ENCODE data around the gene RAD54L.
"Not testable (repeated sequence)": the region's sequence is repeated elsewhere in the genome, so short reads cannot be mapped to it uniquely, and the experiment has no call there.

Gene RAD54L

GRCh38 chr1:46219551-46220520, 27.7 kb upstream of the RAD54L start:
- no peak overlapping the region for H3K4me3 ChIP-seq (ENCODE audit: low read length)
- H3K27me3 ChIP-seq (ENCODE audit: insufficient read depth, low read length): no peaks in the 10 kb centered on the region

GRCh38 chr1:46220808-46221207, 26.8 kb upstream of the RAD54L start:
- Histone ChIP-seq H2AFZ (ENCODE audit: low read depth, low read length) (no peak overlapping the region), H3K4me1 (ENCODE audit: insufficient read depth, low read length) (peaks cover 33% of the 10 kb centered on the region), H3K36me3 (ENCODE audit: insufficient read depth, low read length) (no peaks in the 10 kb centered on the region), H3K27me3 (ENCODE audit: insufficient read depth, low read length) (no peaks in the 10 kb centered on the region), H3K4me3 (ENCODE audit: low read length) (no peak overlapping the region), H3K9me3 (ENCODE audit: low read length) (no peaks in the 10 kb centered on the region)

More at GRCh38 chr1:46219551-46220520, 27.7 kb upstream of the RAD54L start:
- Histone ChIP-seq H3K36me3 (ENCODE audit: insufficient read depth, low read length) (no peaks in the 10 kb centered on the region), H2AFZ (ENCODE audit: low read depth, low read length) (no peak overlapping the region), H3K4me1 (ENCODE audit: insufficient read depth, low read length) (peaks cover 33% of the 10 kb centered on the region), H3K9me3 (ENCODE audit: low read length) (no peaks in the 10 kb centered on the region)

DNA sequence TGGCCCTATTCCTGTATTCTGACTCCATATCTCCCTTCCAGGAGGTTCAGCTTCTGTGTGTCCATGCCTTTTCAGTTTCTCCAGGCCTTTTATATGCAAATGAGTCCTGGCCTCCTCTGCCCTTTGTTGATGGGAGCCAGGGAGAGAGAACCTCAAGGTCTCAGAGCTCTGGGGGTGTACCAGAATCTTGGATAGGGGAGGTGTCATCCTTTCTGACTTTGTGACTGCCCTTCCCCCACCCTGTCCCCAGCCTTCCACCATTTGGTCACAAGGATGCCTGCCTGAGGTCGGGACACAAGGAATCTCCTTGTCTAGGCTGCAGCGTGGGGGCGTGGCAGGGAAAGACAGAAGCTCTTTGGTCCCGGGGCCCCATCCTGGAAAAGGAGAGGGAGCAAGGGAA, 25.8 kb upstream of the RAD54L start:
- Histone ChIP-seq H3K4me3 (ENCODE audit: low read length) (peak overlapping the region; percentile 8), H3K27me3 (ENCODE audit: insufficient read depth, low read length) (no peaks in the 10 kb centered on the region), H3K36me3 (ENCODE audit: insufficient read depth, low read length) (no peaks in the 10 kb centered on the region), H3K9me3 (ENCODE audit: low read length) (no peaks in the 10 kb centered on the region), H3K4me1 (ENCODE audit: insufficient read depth, low read length) (peaks cover 33% of the 10 kb centered on the region), H2AFZ (ENCODE audit: low read depth, low read length) (peak overlapping the region; percentile 39)

DNA sequence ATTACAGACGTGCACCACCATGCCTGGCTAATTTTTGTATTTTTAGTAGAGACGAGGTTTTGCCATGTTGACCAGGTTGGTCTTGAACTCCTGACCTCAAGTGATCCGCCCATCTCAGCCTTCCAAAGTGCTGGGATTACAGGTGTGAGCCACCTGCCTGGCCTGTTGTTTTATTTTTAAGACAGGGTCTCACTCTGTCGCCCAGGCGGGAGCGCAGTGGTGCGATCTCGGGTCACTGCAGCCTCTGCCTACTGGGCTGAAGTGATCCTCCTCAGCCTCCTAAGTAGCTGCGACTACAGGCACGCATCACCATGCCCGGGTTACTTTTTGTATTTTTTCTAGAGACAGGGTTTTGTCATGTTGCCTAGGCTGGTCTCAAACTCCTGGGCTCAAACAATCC, 24.5 kb upstream of the RAD54L start:
- not testable (repeated sequence) for H3K4me3 ChIP-seq (ENCODE audit: low read length); H3K36me3 ChIP-seq (ENCODE audit: insufficient read depth, low read length); H3K27me3 ChIP-seq (ENCODE audit: insufficient read depth, low read length); H2AFZ ChIP-seq (ENCODE audit: low read depth, low read length); H3K9me3 ChIP-seq (ENCODE audit: low read length)
- peaks cover 33% of the 10 kb centered on the region for H3K4me1 ChIP-seq (ENCODE audit: insufficient read depth, low read length)

DNA sequence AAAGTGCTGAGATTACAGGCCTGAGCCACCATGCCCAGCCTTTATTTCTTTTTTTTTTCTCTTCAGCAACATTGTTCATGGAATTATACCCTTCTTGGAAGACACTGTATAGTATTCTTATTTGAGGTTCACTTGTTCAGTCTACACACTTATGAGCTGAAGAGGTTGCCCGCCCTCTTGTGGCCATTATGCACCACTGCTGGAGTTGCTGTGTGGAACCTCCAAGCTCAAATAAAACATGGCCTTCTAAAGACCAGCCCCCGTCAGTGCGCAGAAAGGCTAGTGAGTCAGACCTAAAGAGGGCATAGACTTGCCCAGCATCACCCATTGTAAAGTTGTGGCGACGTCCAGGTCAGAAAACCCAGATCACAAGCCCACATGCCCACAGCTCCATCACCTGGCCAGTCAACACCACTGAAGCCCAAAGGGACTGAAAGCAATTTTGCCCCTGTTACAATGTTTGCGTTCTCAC, 24.1 kb upstream of the RAD54L start:
- no peak overlapping the region for H3K4me3 ChIP-seq (ENCODE audit: low read length)
- H2AFZ ChIP-seq (ENCODE audit: low read depth, low read length): no peak overlapping the region
- peaks cover 31% of the 10 kb centered on the region for H3K4me1 ChIP-seq (ENCODE audit: insufficient read depth, low read length)
- no peaks in the 10 kb centered on the region for H3K36me3 ChIP-seq (ENCODE audit: insufficient read depth, low read length)
- H3K27me3 ChIP-seq (ENCODE audit: insufficient read depth, low read length): no peaks in the 10 kb centered on the region
- H3K9me3 ChIP-seq (ENCODE audit: low read length): no peaks in the 10 kb centered on the region

- Histone ChIP-seq H3K27me3 (ENCODE audit: insufficient read depth, low read length) (no peaks in the 10 kb centered on the region), H2AFZ (ENCODE audit: low read depth, low read length) (no peak overlapping the region), H3K4me1 (ENCODE audit: insufficient read depth, low read length) (peaks cover 29% of the 10 kb centered on the region), H3K36me3 (ENCODE audit: insufficient read depth, low read length) (no peaks in the 10 kb centered on the region), H3K9me3 (ENCODE audit: low read length) (no peaks in the 10 kb centered on the region), H3K4me3 (ENCODE audit: low read length) (no peak overlapping the region)
These were observed 22.6 kb upstream of the RAD54L start for GRCh38 chr1:46224966-46225365.

DNA sequence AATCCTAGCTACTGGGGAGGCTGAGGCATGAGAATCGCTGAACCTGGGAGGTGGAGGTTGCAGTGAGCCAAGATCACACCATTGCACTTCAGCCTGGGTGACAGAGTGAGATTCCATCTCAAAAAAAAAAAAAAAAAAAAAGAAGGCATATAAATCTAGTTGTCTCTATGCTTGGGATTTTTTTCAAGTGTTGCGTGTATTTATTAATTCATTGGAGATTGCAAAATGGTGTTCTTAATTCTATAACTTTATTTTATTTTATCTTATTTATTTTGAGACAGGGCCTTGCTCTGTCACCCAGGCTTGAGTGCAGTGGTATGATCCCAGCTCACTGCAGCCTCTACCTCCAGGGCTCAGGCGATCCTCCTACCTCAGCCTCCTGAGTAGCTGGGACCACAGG, 16.3 kb upstream of the RAD54L start:
- H3K36me3 ChIP-seq (ENCODE audit: insufficient read depth, low read length); H2AFZ ChIP-seq (ENCODE audit: low read depth, low read length); H3K9me3 ChIP-seq (ENCODE audit: low read length); H3K4me3 ChIP-seq (ENCODE audit: low read length); H3K4me1 ChIP-seq (ENCODE audit: insufficient read depth, low read length); H3K27me3 ChIP-seq (ENCODE audit: insufficient read depth, low read length): not testable (repeated sequence)

DNA sequence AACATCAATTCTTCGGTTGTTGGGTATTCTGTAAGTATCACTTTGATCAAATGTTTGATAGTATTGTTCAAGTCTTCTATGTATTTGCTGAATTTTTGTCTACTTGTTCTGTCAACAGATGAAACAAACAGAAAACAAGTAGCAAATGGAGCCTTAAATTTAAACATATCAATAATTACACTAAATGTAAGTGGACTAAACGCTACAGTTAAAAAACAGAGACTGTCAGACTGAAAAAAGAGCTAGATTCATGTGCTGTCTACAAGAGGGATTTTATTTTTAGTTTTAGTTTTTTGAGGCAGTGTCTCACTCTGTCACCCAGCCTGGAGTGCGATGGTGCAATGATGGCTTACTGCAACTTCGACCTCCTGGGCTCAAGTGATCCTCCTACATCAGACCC, 10.7 kb upstream of the RAD54L start:
- Histone ChIP-seq H3K36me3 (ENCODE audit: insufficient read depth, low read length) (no peaks in the 10 kb centered on the region), H2AFZ (ENCODE audit: low read depth, low read length) (no peak overlapping the region), H3K27me3 (ENCODE audit: insufficient read depth, low read length) (no peaks in the 10 kb centered on the region), H3K4me3 (ENCODE audit: low read length) (no peak overlapping the region), H3K4me1 (ENCODE audit: insufficient read depth, low read length) (no peaks in the 10 kb centered on the region), H3K9me3 (ENCODE audit: low read length) (no peaks in the 10 kb centered on the region)

DNA sequence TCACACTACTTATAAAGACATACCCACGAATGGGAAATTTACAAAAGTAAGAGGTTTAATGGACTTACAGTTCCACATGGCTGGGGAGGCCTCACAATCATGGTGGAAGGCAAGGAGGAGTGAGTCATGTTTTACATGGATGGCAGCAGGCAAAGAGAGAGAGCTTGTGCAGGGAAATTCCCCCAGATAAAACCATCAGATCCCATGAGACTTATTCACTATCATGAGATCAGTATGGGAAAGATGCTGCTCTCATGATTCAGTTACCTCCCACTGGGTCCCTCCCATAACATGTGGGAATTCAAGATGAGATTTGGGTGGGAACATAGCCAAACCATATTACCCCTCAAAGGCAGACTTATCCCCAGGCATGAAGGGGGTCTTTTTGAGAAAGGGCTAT, 8.7 kb upstream of the RAD54L start:
- not testable (repeated sequence) for H3K4me3 ChIP-seq (ENCODE audit: low read length); H3K27me3 ChIP-seq (ENCODE audit: insufficient read depth, low read length); H3K9me3 ChIP-seq (ENCODE audit: low read length); H2AFZ ChIP-seq (ENCODE audit: low read depth, low read length); H3K4me1 ChIP-seq (ENCODE audit: insufficient read depth, low read length); H3K36me3 ChIP-seq (ENCODE audit: insufficient read depth, low read length)

GRCh38 chr1:46241733-46242132, 5.8 kb upstream of the RAD54L start:
- H3K4me3 ChIP-seq (ENCODE audit: low read length); H3K36me3 ChIP-seq (ENCODE audit: insufficient read depth, low read length); H3K9me3 ChIP-seq (ENCODE audit: low read length); H3K27me3 ChIP-seq (ENCODE audit: insufficient read depth, low read length); H2AFZ ChIP-seq (ENCODE audit: low read depth, low read length); H3K4me1 ChIP-seq (ENCODE audit: insufficient read depth, low read length): not testable (repeated sequence)

GRCh38 chr1:46242918-46243317, 4.6 kb upstream of the RAD54L start:
- Histone ChIP-seq H3K27me3 (ENCODE audit: insufficient read depth, low read length) (no peaks in the 10 kb centered on the region), H3K9me3 (ENCODE audit: low read length) (peaks cover 3% of the 10 kb centered on the region), H3K4me3 (ENCODE audit: low read length) (no peak overlapping the region), H3K36me3 (ENCODE audit: insufficient read depth, low read length) (no peaks in the 10 kb centered on the region), H2AFZ (ENCODE audit: low read depth, low read length) (no peak overlapping the region), H3K4me1 (ENCODE audit: insufficient read depth, low read length) (peaks cover 6% of the 10 kb centered on the region)

- not testable (repeated sequence) for H3K27me3 ChIP-seq (ENCODE audit: insufficient read depth, low read length); H2AFZ ChIP-seq (ENCODE audit: low read depth, low read length); H3K9me3 ChIP-seq (ENCODE audit: low read length); H3K36me3 ChIP-seq (ENCODE audit: insufficient read depth, low read length); H3K4me3 ChIP-seq (ENCODE audit: low read length)
- peaks cover 15% of the 10 kb centered on the region for H3K4me1 ChIP-seq (ENCODE audit: insufficient read depth, low read length)
These were observed 3.7 kb upstream of the RAD54L start for GRCh38 chr1:46243831-46244230.

DNA sequence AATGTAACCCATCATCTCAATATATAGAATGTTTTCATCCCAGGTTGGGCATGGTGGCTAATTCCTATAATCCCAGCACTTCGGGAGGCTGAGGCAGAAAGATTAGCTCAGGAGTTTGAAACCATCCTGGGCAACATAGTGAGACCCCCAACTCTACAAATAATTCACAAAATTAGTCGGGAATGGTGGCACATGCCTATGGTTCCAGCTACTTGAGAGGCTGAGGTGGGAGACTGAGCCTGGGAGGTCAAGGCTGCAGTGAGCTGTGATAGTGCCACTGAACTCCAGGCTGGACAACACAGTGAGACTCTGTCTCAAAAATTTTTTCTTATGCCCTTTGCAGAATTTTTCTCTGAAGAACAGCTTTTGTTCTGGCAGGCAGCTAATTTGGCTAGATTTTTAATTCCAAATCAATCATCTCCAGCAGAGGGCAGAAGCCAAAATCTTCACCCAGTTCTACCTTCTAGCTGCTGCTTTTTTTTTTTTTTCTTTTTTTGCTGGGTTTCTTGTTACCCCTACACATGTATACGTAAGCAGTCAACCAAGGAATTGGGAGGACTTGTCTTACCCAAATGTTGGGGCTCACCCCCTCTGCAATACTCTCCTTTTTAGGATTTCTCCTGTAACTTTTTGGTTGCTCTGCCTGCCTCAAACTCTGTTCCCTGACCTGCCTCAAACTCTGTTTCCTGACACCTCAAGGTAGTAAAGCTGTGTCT, 2.7 kb upstream of the RAD54L start:
- Histone ChIP-seq H3K27me3 (ENCODE audit: insufficient read depth, low read length) (no peaks in the 10 kb centered on the region), H3K4me1 (ENCODE audit: insufficient read depth, low read length) (peaks cover 21% of the 10 kb centered on the region), H3K36me3 (ENCODE audit: insufficient read depth, low read length) (peaks cover 7% of the 10 kb centered on the region), H3K4me3 (ENCODE audit: low read length) (no peak overlapping the region), H2AFZ (ENCODE audit: low read depth, low read length) (no peak overlapping the region), H3K9me3 (ENCODE audit: low read length) (peaks cover 3% of the 10 kb centered on the region)
